ENCODE results near the gene DMP1.

DNA sequence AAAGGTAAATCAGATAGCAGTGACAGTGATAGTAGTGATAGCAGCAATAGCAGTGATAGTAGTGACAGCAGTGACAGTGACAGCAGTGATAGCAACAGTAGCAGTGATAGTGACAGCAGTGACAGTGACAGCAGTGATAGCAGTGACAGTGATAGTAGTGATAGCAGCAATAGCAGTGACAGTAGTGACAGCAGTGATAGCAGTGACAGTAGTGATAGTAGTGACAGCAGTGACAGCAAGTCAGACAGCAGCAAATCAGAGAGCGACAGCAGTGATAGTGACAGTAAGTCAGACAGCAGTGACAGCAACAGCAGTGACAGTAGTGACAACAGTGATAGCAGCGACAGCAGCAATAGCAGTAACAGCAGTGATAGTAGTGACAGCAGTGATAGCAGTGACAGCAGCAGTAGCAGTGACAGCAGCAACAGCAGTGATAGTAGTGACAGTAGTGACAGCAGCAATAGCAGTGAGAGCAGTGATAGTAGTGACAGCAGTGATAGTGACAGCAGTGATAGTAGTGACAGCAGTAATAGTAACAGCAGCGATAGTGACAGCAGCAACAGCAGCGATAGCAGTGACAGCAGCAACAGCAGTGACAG lies 35.7 kb upstream of the DMP1 start:
- TF ChIP-seq, protein P1, sequence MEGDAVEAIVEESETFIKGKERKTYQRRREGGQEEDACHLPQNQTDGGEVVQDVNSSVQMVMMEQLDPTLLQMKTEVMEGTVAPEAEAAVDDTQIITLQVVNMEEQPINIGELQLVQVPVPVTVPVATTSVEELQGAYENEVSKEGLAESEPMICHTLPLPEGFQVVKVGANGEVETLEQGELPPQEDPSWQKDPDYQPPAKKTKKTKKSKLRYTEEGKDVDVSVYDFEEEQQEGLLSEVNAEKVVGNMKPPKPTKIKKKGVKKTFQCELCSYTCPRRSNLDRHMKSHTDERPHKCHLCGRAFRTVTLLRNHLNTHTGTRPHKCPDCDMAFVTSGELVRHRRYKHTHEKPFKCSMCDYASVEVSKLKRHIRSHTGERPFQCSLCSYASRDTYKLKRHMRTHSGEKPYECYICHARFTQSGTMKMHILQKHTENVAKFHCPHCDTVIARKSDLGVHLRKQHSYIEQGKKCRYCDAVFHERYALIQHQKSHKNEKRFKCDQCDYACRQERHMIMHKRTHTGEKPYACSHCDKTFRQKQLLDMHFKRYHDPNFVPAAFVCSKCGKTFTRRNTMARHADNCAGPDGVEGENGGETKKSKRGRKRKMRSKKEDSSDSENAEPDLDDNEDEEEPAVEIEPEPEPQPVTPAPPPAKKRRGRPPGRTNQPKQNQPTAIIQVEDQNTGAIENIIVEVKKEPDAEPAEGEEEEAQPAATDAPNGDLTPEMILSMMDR (IDR thresholded peaks at IDR 0.05) = no peak
- no peak for TF ChIP-seq POLR2AphosphoS5 (IDR thresholded peaks at IDR 0.05)
